ENCODE measurements around the gene NID2. TPM values are rescaled to one million over a fixed set of nuclear protein-coding genes. Genes with fewer than 3 reads are reported as not detected.

NID2 gene
- total and polyA plus RNA-seq, 2 donors (not counting 1 experiment from before 2014, with no cell fraction given), result not detected

DNA sequence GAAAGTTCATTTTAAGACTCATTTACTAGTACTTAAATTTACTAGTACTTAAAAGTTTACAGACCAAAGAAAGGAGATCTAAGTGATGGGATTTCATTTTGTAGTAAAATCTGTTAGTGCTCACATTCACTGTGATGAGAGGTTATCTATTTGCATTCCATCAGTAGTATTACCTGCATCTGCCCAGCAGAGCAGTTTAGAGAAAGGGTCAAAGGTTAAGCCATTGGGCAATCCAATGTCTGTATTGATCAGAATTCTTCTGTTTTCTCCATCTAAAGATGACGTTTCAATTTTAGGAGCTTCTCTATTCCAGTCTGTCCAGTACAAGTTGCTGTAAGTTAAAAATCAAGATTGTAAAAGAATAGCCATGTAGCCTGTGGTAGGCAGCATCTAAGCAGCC is 61.2 kb downstream of the NID2 start:
- Mint-ChIP-seq H3K27me3 (no peaks in the 10 kb centered on the region), H3K27ac (no peak overlapping the region), H3K4me3 (no peak overlapping the region), H3K9me3 (ENCODE audit: insufficient read depth) (no peaks in the 10 kb centered on the region), H3K4me1 (no peaks in the 10 kb centered on the region)
- H3K4me1 ChIP-seq (ENCODE audit: control insufficient read depth in 2 of 2, insufficient read depth in 2 of 2, low read length in 2 of 2), result no peaks in the 10 kb centered on the region
- no peaks in the 10 kb centered on the region for H3K9me3 ChIP-seq (ENCODE audit: control extremely low read depth in 1 of 3, control insufficient read depth in 2 of 3, insufficient read depth in 1 of 3, low read length in 2 of 3)
- H3K4me3 ChIP-seq (ENCODE audit: control extremely low read depth in 1 of 5, extremely low read depth in 1 of 5, insufficient read depth in 1 of 5, low read depth in 2 of 5, low read length in 4 of 5), result no peak overlapping the region
- H2AFZ ChIP-seq (ENCODE audit: insufficient read depth, low read depth, low read length, poor library complexity, severe bottlenecking), result no peak overlapping the region
- POLR2A ChIA-PET, result no interaction called here
- peaks cover under 1% of the 10 kb centered on the region for H4K20me1 ChIP-seq (ENCODE audit: control insufficient read depth, insufficient read depth, low read length, poor library complexity, severe bottlenecking)
- H3K27me3 ChIP-seq (replicated peaks in 1 of 4; ENCODE audit: control extremely low read depth in 1 of 4, control insufficient read depth in 3 of 4, insufficient read depth in 4 of 4, low read length in 3 of 4), result no peaks in the 10 kb centered on the region
- no peaks in the 10 kb centered on the region for H3K79me2 ChIP-seq (ENCODE audit: control insufficient read depth, insufficient read depth, low read length)
- DNase-seq (no peak), ATAC-seq (ENCODE audit: low read depth) (no peak)
- WGBS (ENCODE audit: insufficient coverage), result no CpG with 5 or more reads among the region's 1 CpG
- CTCF ChIA-PET, result interaction anchor here (1.3 kb wide), 1 partner anchor 12 kb away, joined by 3 read pairs; no protein-coding TSS in a partner anchor
- peaks cover 11 to 88% of the 10 kb centered on the region in 2 experiments for H3K36me3 ChIP-seq (replicated peaks in 1 of 2; ENCODE audit: control extremely low read depth in 1 of 2, control insufficient read depth in 1 of 2, extremely low read depth in 1 of 2, insufficient read depth in 2 of 2, low read length in 1 of 2)
- H3K4me2 ChIP-seq (replicated peaks; ENCODE audit: low read depth, low read length, poor library complexity, severe bottlenecking), result no peak overlapping the region
- TF ChIP-seq, protein P1, sequence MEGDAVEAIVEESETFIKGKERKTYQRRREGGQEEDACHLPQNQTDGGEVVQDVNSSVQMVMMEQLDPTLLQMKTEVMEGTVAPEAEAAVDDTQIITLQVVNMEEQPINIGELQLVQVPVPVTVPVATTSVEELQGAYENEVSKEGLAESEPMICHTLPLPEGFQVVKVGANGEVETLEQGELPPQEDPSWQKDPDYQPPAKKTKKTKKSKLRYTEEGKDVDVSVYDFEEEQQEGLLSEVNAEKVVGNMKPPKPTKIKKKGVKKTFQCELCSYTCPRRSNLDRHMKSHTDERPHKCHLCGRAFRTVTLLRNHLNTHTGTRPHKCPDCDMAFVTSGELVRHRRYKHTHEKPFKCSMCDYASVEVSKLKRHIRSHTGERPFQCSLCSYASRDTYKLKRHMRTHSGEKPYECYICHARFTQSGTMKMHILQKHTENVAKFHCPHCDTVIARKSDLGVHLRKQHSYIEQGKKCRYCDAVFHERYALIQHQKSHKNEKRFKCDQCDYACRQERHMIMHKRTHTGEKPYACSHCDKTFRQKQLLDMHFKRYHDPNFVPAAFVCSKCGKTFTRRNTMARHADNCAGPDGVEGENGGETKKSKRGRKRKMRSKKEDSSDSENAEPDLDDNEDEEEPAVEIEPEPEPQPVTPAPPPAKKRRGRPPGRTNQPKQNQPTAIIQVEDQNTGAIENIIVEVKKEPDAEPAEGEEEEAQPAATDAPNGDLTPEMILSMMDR (IDR thresholded peaks at IDR 0.05), result no peak
- no peak for TF ChIP-seq EZH2 (IDR thresholded peaks at IDR 0.05; ENCODE audit: borderline replicate concordance, insufficient read depth, low read depth, low read length, poor library complexity, severe bottlenecking)
- H3K27ac ChIP-seq (ENCODE audit: low read length in 2 of 2), result no peak overlapping the region
- intact Hi-C loops (cut with micrococcal nuclease), result no loop called here
- no peak overlapping the region for H3K9ac ChIP-seq (ENCODE audit: low read length)

DNA sequence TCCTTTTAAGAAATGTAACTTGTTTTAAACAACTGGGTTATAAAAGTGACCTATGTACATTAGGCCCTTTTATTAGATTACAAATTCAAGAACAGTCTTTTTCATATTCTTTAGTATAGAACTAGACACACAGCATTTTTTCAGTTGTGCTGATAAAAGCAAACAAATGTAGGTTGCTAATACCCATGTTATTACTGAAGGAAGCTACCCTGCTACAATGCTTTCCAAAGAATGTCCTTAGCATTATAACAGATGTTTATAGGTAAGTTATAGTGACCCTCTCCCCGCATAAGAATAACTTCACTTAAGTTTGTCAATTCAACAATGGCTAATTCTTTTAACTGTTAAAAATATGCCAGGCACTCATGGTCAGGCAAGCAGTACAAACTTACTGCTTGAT is 61.6 kb downstream of the NID2 start:
- H4K20me1 ChIP-seq (ENCODE audit: control insufficient read depth, insufficient read depth, low read length, poor library complexity, severe bottlenecking), result peaks cover 4% of the 10 kb centered on the region
- no CpG with 5 or more reads among the region's 1 CpG for WGBS (ENCODE audit: insufficient coverage)
- H3K4me2 ChIP-seq (replicated peaks; ENCODE audit: low read depth, low read length, poor library complexity, severe bottlenecking), result no peak overlapping the region
- H3K27ac ChIP-seq (ENCODE audit: low read length in 2 of 2), result no peak overlapping the region
- H3K79me2 ChIP-seq (ENCODE audit: control insufficient read depth, insufficient read depth, low read length), result no peaks in the 10 kb centered on the region
- intact Hi-C loops (cut with micrococcal nuclease), result no loop called here
- H3K4me1 ChIP-seq (ENCODE audit: control insufficient read depth in 2 of 2, insufficient read depth in 2 of 2, low read length in 2 of 2), result no peaks in the 10 kb centered on the region
- CTCF ChIA-PET, result no interaction called here
- Mint-ChIP-seq H3K9me3 (ENCODE audit: insufficient read depth) (no peaks in the 10 kb centered on the region), H3K4me3 (no peak overlapping the region), H3K4me1 (no peaks in the 10 kb centered on the region), H3K27me3 (no peaks in the 10 kb centered on the region), H3K27ac (no peak overlapping the region)
- POLR2A ChIA-PET, result no interaction called here
- H3K4me3 ChIP-seq (ENCODE audit: control extremely low read depth in 1 of 5, extremely low read depth in 1 of 5, insufficient read depth in 1 of 5, low read depth in 2 of 5, low read length in 4 of 5), result no peak overlapping the region
- peaks cover 14 to 93% of the 10 kb centered on the region in 2 experiments for H3K36me3 ChIP-seq (replicated peaks in 1 of 2; ENCODE audit: control extremely low read depth in 1 of 2, control insufficient read depth in 1 of 2, extremely low read depth in 1 of 2, insufficient read depth in 2 of 2, low read length in 1 of 2)
- no peak for ATAC-seq (ENCODE audit: low read depth)
- no peak overlapping the region for H3K9ac ChIP-seq (ENCODE audit: low read length)
- no peaks in the 10 kb centered on the region for H3K27me3 ChIP-seq (replicated peaks in 1 of 4; ENCODE audit: control extremely low read depth in 1 of 4, control insufficient read depth in 3 of 4, insufficient read depth in 4 of 4, low read length in 3 of 4)
- no peaks in the 10 kb centered on the region for H3K9me3 ChIP-seq (ENCODE audit: control extremely low read depth in 1 of 3, control insufficient read depth in 2 of 3, insufficient read depth in 1 of 3, low read length in 2 of 3)
- no peak overlapping the region for H2AFZ ChIP-seq (ENCODE audit: insufficient read depth, low read depth, low read length, poor library complexity, severe bottlenecking)
- no peak for TF ChIP-seq EZH2 (IDR thresholded peaks at IDR 0.05; ENCODE audit: borderline replicate concordance, insufficient read depth, low read depth, low read length, poor library complexity, severe bottlenecking)
- no peak for DNase-seq

All from B cell (primary cell).